BE2C (cell line): ENCODE data around the gene SAV1.

ENCODE experiments used
- DNase-seq: peaks from one replicate; pipeline ENCODE4 v3.0.0-alpha.2; 2020
- H3K27me3 ChIP-seq: fragments of 250-450 bp; sonication (Bioruptor Pico); 2 replicates; pipeline ENCODE4 v1.5.1; 2020; ENCODE audit warnings: mild to moderate bottlenecking
- H3K36me3 ChIP-seq: fragments of 250-450 bp; sonication (Bioruptor Pico); 2 replicates; pipeline ENCODE4 v1.5.1; 2020; ENCODE audit warnings: mild to moderate bottlenecking
- H3K4me1 ChIP-seq: fragments of 250-450 bp; sonication (Bioruptor Pico); 2 replicates; pipeline ENCODE4 v1.5.1; 2020
- H3K4me3 ChIP-seq: 2 replicates; pipeline ENCODE4 v1.5.1; 2011; ENCODE audit warnings: low read depth, low read length
- H3K9me3 ChIP-seq: fragments of 250-450 bp; sonication (Bioruptor Pico); 2 replicates; pipeline ENCODE4 v1.5.1; 2020
- CTCF ChIP-seq: IDR thresholded peaks from 2 replicates; pipeline ENCODE4 v1.5.1; 2012; ENCODE audit warnings: mild to moderate bottlenecking, low read depth, low read length

Gene SAV1

DNA sequence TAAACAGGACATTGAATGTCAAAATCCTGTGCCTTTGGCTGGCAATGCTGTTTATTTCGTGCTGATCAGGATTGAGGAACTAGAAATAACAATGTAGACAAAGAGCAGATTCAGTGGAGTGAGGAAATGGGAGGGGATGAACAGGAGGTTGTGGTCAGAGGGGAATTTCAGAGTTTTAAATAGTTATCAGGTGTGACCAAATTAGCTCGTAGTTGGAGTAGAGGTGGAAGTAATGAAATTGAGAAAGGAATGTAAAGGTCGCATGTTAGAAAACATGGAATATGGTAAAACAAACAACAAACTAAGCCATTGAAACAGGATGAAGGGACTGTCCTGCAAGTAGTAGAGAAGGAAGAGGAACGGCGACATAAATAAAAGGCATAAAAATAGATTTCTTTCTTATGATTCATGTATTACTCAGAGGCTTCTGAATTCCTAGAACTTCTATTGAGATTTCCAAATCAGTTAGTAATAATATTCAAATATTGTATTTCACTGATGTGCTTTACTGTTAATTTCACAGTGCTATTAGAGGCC lies 9.5 kb upstream of the SAV1 start:
- Histone ChIP-seq H3K9me3 (no peaks in the 10 kb centered on the region), H3K4me1 (no peaks in the 10 kb centered on the region), H3K36me3 (no peaks in the 10 kb centered on the region), H3K27me3 (no peaks in the 10 kb centered on the region), H3K4me3 (no peak overlapping the region)
- no peak for DNase-seq
- no peak for TF ChIP-seq CTCF

DNA sequence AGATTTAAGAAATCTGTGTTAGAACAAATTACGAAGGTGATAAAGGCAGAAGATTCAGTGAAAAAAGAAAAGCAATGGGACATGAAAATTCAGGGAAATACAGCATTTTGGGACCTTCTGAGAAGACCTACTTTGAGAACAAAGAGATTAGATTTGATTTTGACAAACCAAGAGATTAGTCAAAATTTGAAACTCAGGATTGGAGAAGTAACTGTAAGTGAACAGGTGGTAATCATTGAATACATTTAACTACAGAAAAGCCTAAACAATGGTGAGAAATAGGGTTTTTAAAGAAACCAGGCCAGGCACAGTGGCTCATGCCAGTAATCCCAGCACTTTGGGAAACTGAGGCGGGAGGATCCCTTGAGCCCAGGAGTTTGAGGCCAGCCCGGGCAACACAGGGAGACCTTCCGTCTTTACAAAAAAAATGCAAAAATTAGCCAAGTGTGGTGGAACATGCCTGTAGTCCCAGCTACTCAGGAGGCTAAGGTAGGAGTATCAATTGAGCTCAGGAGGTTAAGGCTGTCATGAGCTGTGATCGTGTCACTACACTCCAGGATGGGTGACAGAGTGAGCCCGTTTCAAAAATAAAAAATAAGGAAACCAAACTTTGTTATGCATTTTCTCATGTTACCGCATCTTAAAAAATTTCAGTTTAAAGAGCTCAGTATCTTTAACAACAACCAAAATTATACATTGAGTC lies 8.9 kb upstream of the SAV1 start:
- H3K9me3 ChIP-seq, result no peaks in the 10 kb centered on the region
- no peak for TF ChIP-seq CTCF
- no peaks in the 10 kb centered on the region for H3K4me1 ChIP-seq
- H3K27me3 ChIP-seq, result no peaks in the 10 kb centered on the region
- H3K4me3 ChIP-seq, result no peak overlapping the region
- H3K36me3 ChIP-seq, result no peaks in the 10 kb centered on the region
- DNase-seq, result no peak

DNA sequence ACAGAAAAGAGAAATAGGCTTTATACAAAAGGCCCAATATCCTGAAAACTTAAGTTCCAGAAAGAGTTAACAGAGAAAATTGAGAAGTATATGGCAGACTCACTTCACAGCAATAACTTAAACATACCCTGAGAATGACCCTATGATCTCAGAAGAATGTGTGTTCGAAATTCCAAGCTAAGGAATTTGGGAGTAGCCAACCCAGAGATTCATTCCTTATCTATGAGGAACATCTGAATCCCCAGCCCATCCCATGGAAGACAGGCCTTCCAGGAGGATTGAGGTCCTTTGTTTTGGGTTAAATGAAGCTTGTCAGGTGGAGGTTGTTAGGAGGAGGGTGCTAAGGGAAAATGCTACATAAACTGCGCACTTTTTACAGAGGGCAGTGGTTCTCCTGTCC lies 7.5 kb upstream of the SAV1 start:
- H3K4me3 ChIP-seq, result no peak overlapping the region
- TF ChIP-seq CTCF, result no peak
- no peaks in the 10 kb centered on the region for H3K9me3 ChIP-seq
- H3K4me1 ChIP-seq, result no peaks in the 10 kb centered on the region
- H3K36me3 ChIP-seq, result no peaks in the 10 kb centered on the region
- no peak for DNase-seq
- no peaks in the 10 kb centered on the region for H3K27me3 ChIP-seq

- Histone ChIP-seq H3K36me3 (no peaks in the 10 kb centered on the region), H3K27me3 (no peaks in the 10 kb centered on the region), H3K9me3 (no peaks in the 10 kb centered on the region), H3K4me1 (no peaks in the 10 kb centered on the region), H3K4me3 (no peak overlapping the region)
- TF ChIP-seq CTCF, result no peak
- DNase-seq, result no peak
These were observed 2.8 kb upstream of the SAV1 start for GRCh38 chr14:50670866-50671256.

GRCh38 chr14:50670196-50670865 lies 2.2 kb upstream of the SAV1 start:
- H3K9me3 ChIP-seq, result no peaks in the 10 kb centered on the region
- no peaks in the 10 kb centered on the region; the same call in 1 of the 2 replicates for H3K4me1 ChIP-seq
- DNase-seq, result no peak
- TF ChIP-seq CTCF, result no peak
- H3K27me3 ChIP-seq, result no peaks in the 10 kb centered on the region
- H3K36me3 ChIP-seq, result no peaks in the 10 kb centered on the region
- H3K4me3 ChIP-seq, result no peak overlapping the region

DNA sequence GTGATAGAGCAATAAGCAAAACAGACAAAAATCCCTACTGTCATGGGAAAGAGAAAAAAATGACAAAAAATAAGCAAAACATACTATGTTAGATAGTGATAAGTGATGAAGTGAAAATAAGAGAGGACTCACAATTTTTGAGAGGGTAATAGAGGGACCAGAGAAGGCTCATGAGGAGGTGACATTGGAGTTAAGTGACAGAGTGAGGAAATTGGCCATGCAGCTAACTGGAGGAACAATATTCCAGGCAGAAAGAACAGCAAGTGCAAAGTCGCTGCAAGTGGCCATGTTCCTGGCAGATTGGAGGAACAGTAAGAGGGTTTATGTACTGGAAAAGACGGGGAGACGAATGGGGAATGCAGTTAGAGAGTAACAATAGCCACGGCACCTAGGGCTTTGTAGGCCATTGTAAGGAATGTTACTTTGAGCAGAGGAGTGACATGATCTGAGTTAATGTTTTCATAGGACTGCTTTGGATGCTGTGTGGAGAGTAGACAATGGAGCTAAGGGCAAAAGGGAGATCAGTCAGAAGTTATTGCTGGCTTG lies 1.4 kb upstream of the SAV1 start:
- no peak for DNase-seq
- H3K4me3 ChIP-seq, result no peak overlapping the region
- no peaks in the 10 kb centered on the region for H3K27me3 ChIP-seq
- TF ChIP-seq CTCF, result no peak
- no peaks in the 10 kb centered on the region; the same call in 1 of the 2 replicates for H3K4me1 ChIP-seq
- no peaks in the 10 kb centered on the region for H3K36me3 ChIP-seq
- no peaks in the 10 kb centered on the region for H3K9me3 ChIP-seq
